Measurements from ENCODE around the gene RPS5.
A peak's percentile ranks its signal among the peaks of the same experiment; 100 is the strongest.

The RPS5 gene

GRCh38 chr19:58396691-58397532 is 9.8 kb downstream of the RPS5 start:
- TF ChIP-seq CTCF (IDR thresholded peaks at IDR 0.05; ENCODE audit: insufficient read depth, low read depth, low read length, missing control alignments): no peak
- no peak for DNase-seq (ENCODE audit: low read depth)
- H3K4me3 ChIP-seq (ENCODE audit: low read depth, low read length): no peak overlapping the region

- no peak for DNase-seq (ENCODE audit: low read depth)
- no peak for TF ChIP-seq CTCF (IDR thresholded peaks at IDR 0.05; ENCODE audit: insufficient read depth, low read depth, low read length, missing control alignments)
- no peak overlapping the region for H3K4me3 ChIP-seq (ENCODE audit: low read depth, low read length)
Observed at GRCh38 chr19:58397533-58398037, 10.5 kb downstream of the RPS5 start.

- TF ChIP-seq CTCF (IDR thresholded peaks at IDR 0.05; ENCODE audit: insufficient read depth, low read depth, low read length, missing control alignments): no peak
- no peak overlapping the region for H3K4me3 ChIP-seq (ENCODE audit: low read depth, low read length)
- DNase-seq (ENCODE audit: low read depth): no peak
Observed at GRCh38 chr19:58398087-58398486, 11.0 kb downstream of the RPS5 start.

DNA sequence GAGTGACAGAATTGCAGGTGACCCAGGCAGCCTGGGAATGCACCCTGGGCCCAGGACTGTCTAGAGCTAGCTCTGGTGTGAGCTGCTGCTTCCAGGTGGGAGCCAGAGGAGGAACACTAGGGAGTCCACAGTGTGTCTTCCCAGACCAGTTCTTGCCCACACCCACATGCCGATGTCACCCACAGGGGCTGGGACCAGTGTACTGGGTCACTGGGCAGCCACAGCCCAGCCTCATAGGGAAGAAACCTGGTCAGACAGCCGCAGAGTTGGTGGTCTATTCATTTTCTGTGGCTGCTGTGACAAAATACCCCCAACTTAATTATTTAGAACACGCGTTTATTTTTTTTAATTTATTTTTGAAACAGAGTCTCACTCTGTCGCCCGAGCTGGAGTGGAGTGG is 11.5 kb downstream of the RPS5 start:
- no peak for DNase-seq (ENCODE audit: low read depth)
- H3K4me3 ChIP-seq (ENCODE audit: low read depth, low read length): no peak overlapping the region
- TF ChIP-seq CTCF (IDR thresholded peaks at IDR 0.05; ENCODE audit: insufficient read depth, low read depth, low read length, missing control alignments): no peak

GRCh38 chr19:58399903-58400302 is 12.8 kb downstream of the RPS5 start:
- H3K4me3 ChIP-seq (ENCODE audit: low read depth, low read length): no peak overlapping the region
- no peak for DNase-seq (ENCODE audit: low read depth)
- TF ChIP-seq CTCF (IDR thresholded peaks at IDR 0.05; ENCODE audit: insufficient read depth, low read depth, low read length, missing control alignments): no peak

DNA sequence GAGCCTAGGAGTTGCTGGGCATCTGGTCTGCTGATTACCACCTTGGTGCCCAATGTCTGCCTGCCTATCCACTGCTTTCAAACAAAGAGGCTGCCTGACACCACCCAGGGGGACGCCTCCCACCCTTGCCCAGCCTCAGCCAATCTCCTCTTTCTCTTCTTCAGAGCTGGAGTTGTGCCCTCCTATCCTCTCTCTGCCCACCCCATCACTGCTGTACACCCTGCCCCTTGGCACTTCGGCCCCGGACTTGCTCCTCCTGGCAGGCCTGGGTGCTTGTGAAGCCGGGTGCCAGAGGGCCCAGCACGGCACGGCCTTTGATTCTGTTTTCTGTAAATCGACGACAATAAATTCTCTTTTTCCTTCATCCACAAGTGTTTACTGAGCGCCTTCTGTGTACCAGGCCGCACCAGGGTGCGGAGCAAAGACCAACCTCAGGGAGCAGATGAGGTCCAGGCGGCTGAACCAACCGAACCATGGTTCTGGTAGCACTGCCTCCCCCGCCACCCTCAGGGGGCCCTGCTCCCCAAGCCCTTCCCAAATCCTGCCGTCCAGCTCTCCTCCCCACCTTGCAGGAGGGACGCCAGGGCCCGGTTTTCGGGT is 13.3 kb downstream of the RPS5 start:
- peak overlapping the region; percentile 60 for H3K4me3 ChIP-seq (ENCODE audit: low read depth, low read length)
- DNase-seq (ENCODE audit: low read depth): no peak
- no peak for TF ChIP-seq CTCF (IDR thresholded peaks at IDR 0.05; ENCODE audit: insufficient read depth, low read depth, low read length, missing control alignments)

Data from GM12865 (cell line).